Measurements from ENCODE around the gene SPEF2. TPM values are rescaled to one million over a fixed set of nuclear protein-coding genes. Genes with fewer than 3 reads are reported as not detected.

SPEF2 gene
- total RNA-seq, 2 donors from 2014 or later, result 2.4 to 7.9 TPM

DNA sequence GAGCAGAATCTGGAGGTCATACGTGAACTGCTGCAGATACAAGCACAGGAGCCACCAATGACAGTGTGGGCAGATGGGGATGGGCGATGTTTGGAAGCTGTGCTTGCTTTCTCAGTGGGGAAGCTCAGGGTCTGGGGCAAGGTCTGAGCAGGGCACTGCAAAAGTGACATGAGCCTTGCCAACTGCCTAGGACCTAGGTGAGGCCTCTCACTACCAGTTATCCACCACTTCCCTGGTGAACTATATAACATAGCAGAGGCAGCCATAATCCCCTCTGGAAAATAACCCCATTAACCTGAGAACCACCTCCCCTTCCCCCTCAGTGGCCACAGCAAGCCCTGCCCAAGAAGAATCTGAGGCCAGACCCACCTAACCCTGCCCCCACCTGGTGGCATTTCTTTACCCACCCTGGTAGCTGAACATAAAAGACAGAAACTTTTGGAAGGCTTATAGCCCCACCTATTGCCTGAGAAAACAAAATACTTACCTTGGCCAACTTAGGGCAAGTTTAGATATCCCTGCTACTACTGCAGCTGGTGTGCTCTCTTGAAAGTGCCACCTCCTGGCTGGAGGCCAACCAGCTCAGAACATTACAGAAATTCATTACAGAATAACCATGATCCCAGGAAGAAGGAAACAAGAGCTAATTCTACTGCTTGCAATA, 18.8 kb upstream of the SPEF2 start:
- no peaks in the 10 kb centered on the region for H3K36me3 ChIP-seq
- no peak for DNase-seq (ENCODE audit: low spot score)

DNA sequence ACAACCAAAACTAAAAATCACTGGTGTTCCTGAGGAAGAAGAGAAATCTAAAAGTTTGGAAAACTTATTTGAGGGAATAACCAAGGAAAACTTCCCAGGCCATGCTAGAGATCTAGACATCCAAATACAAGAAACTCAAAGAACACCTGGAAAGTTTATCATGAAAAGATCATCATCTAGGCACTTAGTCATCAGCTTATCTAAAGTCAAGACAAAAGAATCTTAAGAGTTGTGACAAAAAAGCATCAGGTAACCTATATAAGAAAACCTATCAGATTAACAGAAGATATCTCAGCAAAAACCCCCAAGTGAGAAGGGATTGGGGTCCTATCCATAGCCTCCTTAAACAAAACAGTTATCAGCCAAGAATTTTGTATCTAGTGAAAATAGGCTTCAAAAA, 17.1 kb upstream of the SPEF2 start:
- H3K9me3 ChIP-seq, result no peaks in the 10 kb centered on the region
- no peaks in the 10 kb centered on the region for H3K27me3 ChIP-seq (replicated peaks; ENCODE audit: insufficient read depth)
- no peak for DNase-seq (ENCODE audit: low spot score)
- H3K27ac ChIP-seq, result no peak overlapping the region
- intact Hi-C loops (cut with DNase I), result no loop called here
- H3K4me3 ChIP-seq, result no peak overlapping the region
- TF ChIP-seq POLR2AphosphoS5 (IDR thresholded peaks at IDR 0.05) (no peak), CTCF (IDR thresholded peaks at IDR 0.05) (no peak)
- no peaks in the 10 kb centered on the region for H3K36me3 ChIP-seq
- no peaks in the 10 kb centered on the region for H3K4me1 ChIP-seq (replicated peaks)

More for the DNA sequence above, 18.8 kb upstream of the SPEF2 start:
- Histone ChIP-seq H3K27ac (no peak overlapping the region), H3K4me1 (replicated peaks) (no peaks in the 10 kb centered on the region), H3K9me3 (no peaks in the 10 kb centered on the region), H3K4me3 (no peak overlapping the region), H3K27me3 (replicated peaks; ENCODE audit: insufficient read depth) (no peaks in the 10 kb centered on the region)
- intact Hi-C loops (cut with DNase I), result no loop called here
- TF ChIP-seq POLR2AphosphoS5 (IDR thresholded peaks at IDR 0.05) (no peak), POLR2A (IDR thresholded peaks at IDR 0.05) (no peak), CTCF (IDR thresholded peaks at IDR 0.05) (no peak)
- 97% methylated on average over 2 of the region's 2 CpGs for WGBS

- WGBS, result 30% methylated on average over 5 of the region's 5 CpGs
- TF ChIP-seq CTCF (IDR thresholded peaks at IDR 0.05), result no peak
- no peak for TF ChIP-seq POLR2A (IDR thresholded peaks at IDR 0.05)
- no peak for TF ChIP-seq POLR2AphosphoS5 (IDR thresholded peaks at IDR 0.05)
- no peaks in the 10 kb centered on the region for H3K27me3 ChIP-seq (replicated peaks; ENCODE audit: insufficient read depth)
- no peaks in the 10 kb centered on the region for H3K9me3 ChIP-seq
- no peak overlapping the region for H3K4me3 ChIP-seq
- no peak overlapping the region for H3K27ac ChIP-seq
- no peak for DNase-seq (ENCODE audit: low spot score)
- intact Hi-C loops (cut with DNase I), result no loop called here
- H3K4me1 ChIP-seq (replicated peaks), result no peaks in the 10 kb centered on the region
- no peaks in the 10 kb centered on the region for H3K36me3 ChIP-seq
Measured at GRCh38 chr5:35608881-35609779, 8.5 kb upstream of the SPEF2 start.

DNA sequence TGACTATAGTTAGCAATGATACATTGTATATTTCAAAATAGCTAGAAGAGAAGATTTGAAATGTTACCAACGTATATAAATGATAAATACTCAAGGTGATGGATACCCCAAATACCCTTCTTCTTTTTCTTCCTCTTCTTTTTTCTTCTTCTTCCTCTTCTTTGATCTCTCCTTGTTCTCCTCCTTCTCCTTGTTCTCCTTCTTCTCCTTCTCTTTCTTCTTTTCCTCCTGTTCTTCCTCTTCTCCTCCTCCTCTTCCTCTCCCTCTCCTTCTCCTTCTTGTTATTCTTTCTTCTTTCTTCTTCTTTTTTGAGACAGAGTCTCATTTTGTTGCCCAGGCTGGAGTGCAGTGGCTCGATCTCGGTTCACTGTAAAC, 616 bp upstream of the SPEF2 start:
- Histone ChIP-seq H3K4me3 (peak overlapping the region; percentile 48 to 64), H3K9me3 (no peaks in the 10 kb centered on the region), H3K36me3 (no peaks in the 10 kb centered on the region), H3K27ac (no peak overlapping the region), H3K4me1 (replicated peaks) (no peaks in the 10 kb centered on the region), H3K27me3 (replicated peaks; ENCODE audit: insufficient read depth) (no peaks in the 10 kb centered on the region)
- no peak for DNase-seq (ENCODE audit: low spot score)
- 73% methylated on average over 3 of the region's 3 CpGs for WGBS
- intact Hi-C loops (cut with DNase I), result loop anchor here (2.0 kb wide), 1 partner anchor 310 kb away; no protein-coding TSS in a partner anchor
- TF ChIP-seq POLR2A (IDR thresholded peaks at IDR 0.05) (no peak), POLR2AphosphoS5 (IDR thresholded peaks at IDR 0.05) (no peak), CTCF (IDR thresholded peaks at IDR 0.05) (no peak)
